Thyroid gland (tissue), 4 donors: ENCODE data around the gene CMTM8.

Source experiments
- CTCF ChIP-seq, 6 experiments: fragments of 200-600 bp in 3 of 6; fragments of 450-650 bp in 3 of 6; sonication (generic) in 3 of 6; IDR thresholded peaks; one replicate each; pipeline ENCODE4 v1.5.1; 2016 to 2019; ENCODE audit warnings: antibody characterized with exemption in 6 of 6, mild to moderate bottlenecking in 2 of 6, inconsistent platforms in 1 of 6, moderate library complexity in 1 of 6
- POLR2A ChIP-seq, 2 donors: fragments of 450-650 bp; IDR thresholded peaks; one replicate each; pipeline ENCODE4 v1.6.1; 2017; ENCODE audit warnings: antibody characterized with exemption in 2 of 2, mild to moderate bottlenecking in 2 of 2, moderate library complexity in 1 of 2

- TF ChIP-seq CTCF (IDR thresholded peaks at IDR 0.05) (no peak), POLR2A (IDR thresholded peaks at IDR 0.05) (no peak)
Observed at GRCh38 chr3:32313169-32313568, 74.7 kb downstream of the CMTM8 start.
